GM23248 (cell line): ENCODE measurements around the gene ITPRIP. TPM values are rescaled to one million over a fixed set of nuclear protein-coding genes. Genes with fewer than 3 reads are reported as not detected.
A peak's percentile ranks its signal among the peaks of the same experiment; 100 is the strongest.

Experiments used
- DNase-seq: peaks from one replicate; pipeline ENCODE4 v3.0.0-alpha.2; 2015
- H2AFZ ChIP-seq: fragments of 200-600 bp; sonication (generic); 2 replicates; pipeline ENCODE4 v1.6.1; 2016; ENCODE audit warnings: antibody characterized with exemption
- H3F3A ChIP-seq: fragments of 200-600 bp; sonication (generic); 2 replicates; pipeline ENCODE4 v1.6.1; 2016; ENCODE audit warnings: mild to moderate bottlenecking, antibody characterized with exemption, mixed run types; ENCODE audit not compliant: insufficient read depth
- H3K27ac ChIP-seq: fragments of 200-600 bp; sonication (generic); 2 replicates; pipeline ENCODE4 v1.5.1; 2016; ENCODE audit warnings: mild to moderate bottlenecking
- H3K27me3 ChIP-seq: fragments of 200-600 bp; sonication (generic); replicated peaks from 2 replicates; pipeline ENCODE4 v1.6.1; 2016; ENCODE audit warnings: mild to moderate bottlenecking; ENCODE audit not compliant: insufficient read depth
- H3K36me3 ChIP-seq: fragments of 200-600 bp; sonication (generic); 2 replicates; pipeline ENCODE4 v1.6.1; 2016; ENCODE audit warnings: low read depth, mild to moderate bottlenecking
- H3K4me1 ChIP-seq: fragments of 200-600 bp; sonication (generic); 2 replicates; pipeline ENCODE4 v1.6.1; 2016; ENCODE audit warnings: mild to moderate bottlenecking; ENCODE audit not compliant: insufficient read depth
- H3K4me2 ChIP-seq: fragments of 200-600 bp; sonication (generic); one replicate; pipeline ENCODE4 v1.6.1; 2016; ENCODE audit warnings: mild to moderate bottlenecking; ENCODE audit not compliant: unreplicated experiment
- H3K4me3 ChIP-seq: fragments of 200-600 bp; sonication (generic); 2 replicates; pipeline ENCODE4 v1.5.1; 2016; ENCODE audit warnings: mild to moderate bottlenecking
- H3K79me2 ChIP-seq: fragments of 200-600 bp; sonication (generic); 2 replicates; pipeline ENCODE4 v1.6.1; 2016; ENCODE audit warnings: mild to moderate bottlenecking; ENCODE audit not compliant: insufficient read depth
- H3K9ac ChIP-seq: fragments of 200-600 bp; sonication (generic); 2 replicates; pipeline ENCODE4 v1.6.1; 2016; ENCODE audit warnings: mild to moderate bottlenecking
- H3K9me2 ChIP-seq: fragments of 200-600 bp; sonication (generic); 2 replicates; pipeline ENCODE4 v1.6.1; 2016; ENCODE audit warnings: mixed run types, mild to moderate bottlenecking, moderate library complexity; ENCODE audit not compliant: insufficient read depth
- H3K9me3 ChIP-seq: fragments of 200-600 bp; sonication (generic); one replicate; pipeline ENCODE4 v1.6.1; 2017; ENCODE audit warnings: low read depth
- H4K20me1 ChIP-seq: fragments of 200-600 bp; sonication (generic); 2 replicates; pipeline ENCODE4 v1.6.0; 2016; ENCODE audit not compliant: insufficient read depth
- EZH2 ChIP-seq: fragments of 200-600 bp; sonication (generic); IDR thresholded peaks from 2 replicates; pipeline ENCODE4 v1.6.1; 2018; ENCODE audit warnings: antibody characterized with exemption, mild to moderate bottlenecking; ENCODE audit not compliant: insufficient read depth, poor library complexity, severe bottlenecking
- EZH2phosphoT487 ChIP-seq: fragments of 200-600 bp; sonication (generic); IDR thresholded peaks from 2 replicates; pipeline ENCODE4 v1.6.1; 2018; ENCODE audit warnings: antibody characterized with exemption, moderate library complexity, mild to moderate bottlenecking, low read depth; ENCODE audit not compliant: insufficient read depth
- WGBS, 2 experiments: methylation state at CpG; one replicate each; pipeline ENCODE4 v1.1.6; 2015 to 2017; ENCODE audit warnings: low lambda C conversion rate in 2 of 2, low coverage in 1 of 2; ENCODE audit errors: missing lambda C conversion rate in 2 of 2; 5-methylcytosine and 5-hydroxymethylcytosine counted together
- in situ Hi-C: fragments of 300-500 bp; cut with MboI; formaldehyde crosslinking; loops from 2 replicates; pipeline ENCODE4 v1.15.0; 2020
- polyA plus RNA-seq: library from polyadenylated mRNA; unstranded; fragments of >200 nt; fragmentation: Nextera tagmentation; extraction: Ambion mirVana; gene quantifications from 2 replicates; pipeline ENCODE4 v1.2.1, GENCODE V29; 2016
- total RNA-seq: library from RNA; depleted of rRNA; stranded (reverse); fragments of >200 nt; shearing (Covaris generic); gene quantifications from 2 replicates; pipeline ENCODE4 v1.2.3, GENCODE V29; 2014

ITPRIP gene
- total and polyA plus RNA-seq, 2 experiments from 2014 or later, result 9.6 to 24.7 TPM

DNA sequence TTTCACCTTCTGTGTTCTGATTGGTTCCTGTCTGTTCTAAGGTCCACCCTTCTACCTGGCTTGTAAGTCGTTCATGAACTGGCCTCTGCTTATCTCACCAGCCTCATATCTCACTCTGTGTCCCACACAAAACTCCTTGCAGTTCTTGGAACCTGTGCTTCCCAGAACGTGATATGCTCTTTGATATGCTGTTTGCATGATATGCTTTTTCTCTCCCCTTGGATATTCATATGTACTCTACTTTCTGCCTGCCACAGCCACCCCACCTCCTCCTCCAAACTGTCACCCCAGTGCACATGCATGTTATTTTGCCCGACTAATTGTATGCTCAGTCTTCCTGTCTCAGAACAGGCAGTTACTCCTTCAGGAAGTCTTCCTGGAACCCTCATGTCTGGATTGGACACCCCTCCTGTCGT is 1.9 kb upstream of the ITPRIP start:
- 29 to 30% methylated on average over 4 of the region's 4 CpGs for WGBS, 2 experiments
- Histone ChIP-seq H3K27me3 (no peaks in the 10 kb centered on the region), H3F3A (peaks cover 20% of the 10 kb centered on the region; the same call in 1 of the 2 replicates), H3K27ac (peak overlapping the region; percentile 98), H3K4me2 (peak overlapping the region; percentile 94), H4K20me1 (no peaks in the 10 kb centered on the region), H3K79me2 (peaks cover 31% of the 10 kb centered on the region), H3K4me1 (peaks cover 28% of the 10 kb centered on the region), H3K36me3 (no peaks in the 10 kb centered on the region), H3K4me3 (peak overlapping the region; percentile 95), H3K9me2 (no peaks in the 10 kb centered on the region), H3K9me3 (no peaks in the 10 kb centered on the region), H2AFZ (no peak overlapping the region), H3K9ac (peak overlapping the region; percentile 94)
- in situ Hi-C loops, result loop anchor here (10.0 kb wide), 1 partner anchor 45 kb away; no protein-coding TSS in a partner anchor
- DNase-seq, result no peak
- TF ChIP-seq EZH2, result no peak
- TF ChIP-seq EZH2phosphoT487, result no peak

DNA sequence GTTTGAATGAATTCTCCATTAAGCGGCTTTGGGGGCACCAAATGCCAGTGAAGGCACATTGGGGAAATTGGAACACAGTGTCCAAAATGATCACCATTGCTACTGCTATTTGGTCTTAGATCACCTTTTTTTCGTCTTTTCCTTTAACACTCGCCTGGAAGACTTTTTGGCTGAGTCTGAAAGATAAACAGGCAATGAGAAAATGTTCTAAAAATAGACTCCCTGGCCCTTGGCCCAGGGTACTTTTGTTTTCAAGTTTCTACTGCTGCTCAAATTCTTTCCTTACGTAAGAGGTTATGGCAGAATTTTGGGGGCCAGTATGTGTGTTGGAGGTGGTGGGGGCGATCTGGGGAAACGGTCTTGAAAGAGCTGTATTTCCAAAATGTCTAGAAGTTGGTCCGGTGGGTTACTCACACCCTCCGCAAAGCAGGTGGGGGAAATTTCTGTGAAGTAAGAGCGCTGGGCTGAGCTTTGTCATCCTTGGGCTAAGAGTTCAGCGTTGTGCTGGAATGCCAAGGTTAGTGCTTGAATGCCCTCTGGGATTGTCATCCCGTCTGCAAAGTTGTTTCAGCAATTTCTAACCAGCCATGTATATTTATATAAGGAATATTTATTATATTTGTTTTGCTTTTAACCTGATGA is 1.3 kb upstream of the ITPRIP start:
- 7% methylated on average over 11 of the region's 11 CpGs for WGBS, 2 experiments
- no peaks in the 10 kb centered on the region for H4K20me1 ChIP-seq
- H3K4me2 ChIP-seq, result peak overlapping the region; percentile 94
- in situ Hi-C loops, result loop anchor here (10.0 kb wide), 1 partner anchor 45 kb away; no protein-coding TSS in a partner anchor
- H3K4me1 ChIP-seq, result peaks cover 28% of the 10 kb centered on the region
- peak overlapping the region; percentile 78 for H2AFZ ChIP-seq
- H3K9me2 ChIP-seq, result no peaks in the 10 kb centered on the region
- no peak for TF ChIP-seq EZH2phosphoT487
- TF ChIP-seq EZH2, result no peak
- H3K79me2 ChIP-seq, result peaks cover 36% of the 10 kb centered on the region
- peak overlapping the region; percentile 94 for H3K9ac ChIP-seq
- H3K27ac ChIP-seq, result peak overlapping the region; percentile 98
- H3K27me3 ChIP-seq, result no peaks in the 10 kb centered on the region
- H3K4me3 ChIP-seq, result peak overlapping the region; percentile 95
- peak; percentile 89 for DNase-seq
- no peaks in the 10 kb centered on the region for H3K36me3 ChIP-seq
- no peaks in the 10 kb centered on the region for H3K9me3 ChIP-seq
- H3F3A ChIP-seq, result peaks cover 20% of the 10 kb centered on the region; the same call in 1 of the 2 replicates

DNA sequence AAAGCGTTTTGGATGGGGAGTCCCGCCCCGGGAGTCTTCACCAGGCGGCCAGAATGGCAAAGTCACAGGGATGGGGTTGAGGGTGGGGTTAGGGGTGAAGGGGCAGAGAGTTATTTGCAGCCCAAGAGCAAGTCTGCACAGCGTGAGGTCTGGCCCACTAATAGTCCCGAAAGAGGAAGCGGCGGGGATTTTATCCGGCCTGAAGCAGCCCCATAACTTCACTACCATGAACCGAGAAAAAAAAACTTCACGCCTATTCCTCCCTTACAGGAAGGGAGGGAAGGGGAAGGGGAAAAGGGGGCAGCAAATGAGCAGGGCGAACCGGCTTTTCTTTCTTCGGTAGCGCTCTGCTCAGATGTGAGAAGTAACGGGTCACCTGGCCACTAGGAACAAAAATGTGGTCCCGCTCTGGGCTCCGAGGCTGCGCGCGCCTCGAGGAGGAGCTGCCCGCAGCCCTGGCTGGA is 712 bp downstream of the ITPRIP start:
- Histone ChIP-seq H3K9me3 (no peaks in the 10 kb centered on the region), H3K4me3 (peak overlapping the region; percentile 95), H3K4me2 (peak overlapping the region; percentile 94), H3K79me2 (peaks cover 56% of the 10 kb centered on the region), H3K9ac (peak overlapping the region; percentile 94), H3F3A (peaks cover 22% of the 10 kb centered on the region), H3K4me1 (peaks cover 30% of the 10 kb centered on the region), H3K36me3 (no peaks in the 10 kb centered on the region), H4K20me1 (no peaks in the 10 kb centered on the region), H3K27ac (peak overlapping the region; percentile 98), H3K27me3 (no peaks in the 10 kb centered on the region), H2AFZ (no peak overlapping the region), H3K9me2 (no peaks in the 10 kb centered on the region)
- in situ Hi-C loops, result no loop called here
- 0 to 4% methylated on average over 20 to 23 of the region's 23 CpGs for WGBS, 2 experiments
- TF ChIP-seq EZH2phosphoT487, result no peak
- no peak for TF ChIP-seq EZH2
- DNase-seq, result peak; percentile 69

DNA sequence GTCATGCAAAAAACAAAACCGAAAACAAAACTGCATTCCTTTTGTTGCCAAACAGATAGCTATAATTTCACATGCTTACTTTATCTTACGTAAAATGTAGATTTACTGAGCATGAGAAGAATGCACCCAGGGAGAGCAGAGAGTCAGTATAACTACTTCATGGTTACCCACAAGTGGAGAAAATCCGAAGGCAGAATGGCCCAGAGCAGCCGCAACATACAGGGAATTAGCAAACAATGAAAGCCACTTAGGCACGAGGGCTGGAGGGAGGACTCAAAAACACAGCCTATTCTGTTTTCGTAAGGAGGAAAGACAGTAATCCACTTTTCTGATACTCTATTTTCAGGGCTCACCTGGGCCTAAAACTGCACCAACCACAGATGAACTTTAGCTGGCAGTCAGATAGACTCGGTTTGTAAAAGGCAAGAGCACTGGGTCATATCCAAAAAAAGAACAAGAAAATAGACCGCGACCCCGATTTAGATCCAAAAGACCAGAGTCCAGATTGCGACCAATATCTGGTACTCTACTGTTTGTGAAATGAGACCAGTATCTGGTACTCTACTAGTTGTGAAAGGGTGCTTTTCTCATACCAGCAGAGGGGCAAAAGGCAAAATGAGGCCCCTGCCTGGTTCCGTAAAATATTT is 1.3 kb downstream of the ITPRIP start:
- peak overlapping the region; percentile 98 for H3K27ac ChIP-seq
- H3K9me2 ChIP-seq, result no peaks in the 10 kb centered on the region
- H4K20me1 ChIP-seq, result no peaks in the 10 kb centered on the region
- 12 to 16% methylated on average over 12 of the region's 12 CpGs for WGBS, 2 experiments
- H3F3A ChIP-seq, result peaks cover 28% of the 10 kb centered on the region
- H3K79me2 ChIP-seq, result peaks cover 63% of the 10 kb centered on the region
- peaks cover 36% of the 10 kb centered on the region for H3K4me1 ChIP-seq
- H3K9me3 ChIP-seq, result no peaks in the 10 kb centered on the region
- no peak for TF ChIP-seq EZH2phosphoT487
- TF ChIP-seq EZH2, result no peak
- peak overlapping the region; percentile 94 for H3K4me2 ChIP-seq
- H3K36me3 ChIP-seq, result no peaks in the 10 kb centered on the region
- H3K4me3 ChIP-seq, result peak overlapping the region; percentile 95
- in situ Hi-C loops, result no loop called here
- DNase-seq, result peak; percentile 65
- no peaks in the 10 kb centered on the region for H3K27me3 ChIP-seq
- no peak overlapping the region for H2AFZ ChIP-seq
- H3K9ac ChIP-seq, result peak overlapping the region; percentile 94
